ENCODE measurements around the gene IGFL1. TPM values are rescaled to one million over a fixed set of nuclear protein-coding genes. Genes with fewer than 3 reads are reported as not detected.
"Not testable (repeated sequence)": the region's sequence is repeated elsewhere in the genome, so short reads cannot be mapped to it uniquely, and the experiment has no call there.

Gene IGFL1
- total and polyA plus RNA-seq, 4 donors = not detected

DNA sequence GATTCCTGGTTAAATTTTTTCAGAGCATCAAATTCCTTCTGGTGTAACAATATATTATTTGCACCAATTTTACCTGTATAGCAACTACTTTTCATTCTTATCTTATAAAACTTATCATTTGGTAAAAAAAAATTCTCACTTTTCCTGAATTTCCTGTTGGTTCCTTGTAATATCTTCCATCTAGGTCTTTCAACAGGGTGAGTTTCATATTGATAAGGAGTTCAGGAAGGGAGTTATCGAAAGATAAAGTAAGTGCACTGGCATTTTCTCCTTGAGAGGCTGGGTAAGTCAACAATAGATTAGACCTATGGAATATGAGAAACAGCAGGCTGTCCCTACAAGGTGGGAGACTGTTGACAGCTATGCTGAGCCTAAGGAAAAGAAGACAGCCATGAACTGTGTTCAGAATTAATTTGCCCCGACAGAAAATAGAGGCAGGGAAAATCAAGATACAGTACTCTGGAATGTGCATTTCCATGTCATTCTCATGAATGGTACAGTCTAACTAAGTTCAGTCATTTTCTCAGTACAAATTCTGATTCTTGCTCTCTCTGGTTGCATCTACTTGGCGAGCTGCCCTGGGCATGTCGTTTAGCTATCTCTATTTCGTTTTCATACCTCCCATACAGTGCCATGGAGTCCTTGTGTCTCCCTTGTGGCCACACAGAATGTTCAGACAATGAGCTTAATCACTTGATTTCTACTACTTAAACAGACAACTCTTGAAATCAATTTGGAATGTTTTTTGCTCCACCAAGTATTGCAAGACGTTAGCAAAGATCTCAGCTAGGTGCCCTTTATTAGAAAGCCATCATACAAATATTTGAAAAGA, 9.9 kb downstream of the IGFL1 start:
- Histone ChIP-seq H3K36me3 (ENCODE audit: control insufficient read depth in 4 of 4, insufficient read depth in 4 of 4, low read length in 4 of 4) (no peaks in the 10 kb centered on the region), H3K27me3 (ENCODE audit: control insufficient read depth in 3 of 3, insufficient read depth in 3 of 3, low read length in 2 of 3) (peaks cover 0 to 3% (median 0%) of the 10 kb centered on the region in 3 donors), H3K9ac (ENCODE audit: insufficient read depth in 1 of 2, low read length in 2 of 2) (no peak overlapping the region), H3K4me3 (no peak overlapping the region), H3K4me1 (ENCODE audit: control insufficient read depth in 5 of 5, insufficient read depth in 5 of 5, low read length in 5 of 5) (no peaks in the 10 kb centered on the region), H3K9me3 (ENCODE audit: control insufficient read depth in 4 of 4, insufficient read depth in 3 of 4, low read length in 3 of 4) (no peaks in the 10 kb centered on the region), H3K27ac (ENCODE audit: low read depth in 1 of 2, low read length in 1 of 2) (no peak overlapping the region)
- DNase-seq (no peak), ATAC-seq (ENCODE audit: insufficient read depth, low FRiP score) (no peak)
- WGBS, 2 donors = 55 to 69% methylated on average over 6 of the region's 6 CpGs
- TF ChIP-seq, protein P1, sequence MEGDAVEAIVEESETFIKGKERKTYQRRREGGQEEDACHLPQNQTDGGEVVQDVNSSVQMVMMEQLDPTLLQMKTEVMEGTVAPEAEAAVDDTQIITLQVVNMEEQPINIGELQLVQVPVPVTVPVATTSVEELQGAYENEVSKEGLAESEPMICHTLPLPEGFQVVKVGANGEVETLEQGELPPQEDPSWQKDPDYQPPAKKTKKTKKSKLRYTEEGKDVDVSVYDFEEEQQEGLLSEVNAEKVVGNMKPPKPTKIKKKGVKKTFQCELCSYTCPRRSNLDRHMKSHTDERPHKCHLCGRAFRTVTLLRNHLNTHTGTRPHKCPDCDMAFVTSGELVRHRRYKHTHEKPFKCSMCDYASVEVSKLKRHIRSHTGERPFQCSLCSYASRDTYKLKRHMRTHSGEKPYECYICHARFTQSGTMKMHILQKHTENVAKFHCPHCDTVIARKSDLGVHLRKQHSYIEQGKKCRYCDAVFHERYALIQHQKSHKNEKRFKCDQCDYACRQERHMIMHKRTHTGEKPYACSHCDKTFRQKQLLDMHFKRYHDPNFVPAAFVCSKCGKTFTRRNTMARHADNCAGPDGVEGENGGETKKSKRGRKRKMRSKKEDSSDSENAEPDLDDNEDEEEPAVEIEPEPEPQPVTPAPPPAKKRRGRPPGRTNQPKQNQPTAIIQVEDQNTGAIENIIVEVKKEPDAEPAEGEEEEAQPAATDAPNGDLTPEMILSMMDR (IDR thresholded peaks at IDR 0.05; ENCODE audit: control extremely low read depth, extremely low read depth) = no peak

DNA sequence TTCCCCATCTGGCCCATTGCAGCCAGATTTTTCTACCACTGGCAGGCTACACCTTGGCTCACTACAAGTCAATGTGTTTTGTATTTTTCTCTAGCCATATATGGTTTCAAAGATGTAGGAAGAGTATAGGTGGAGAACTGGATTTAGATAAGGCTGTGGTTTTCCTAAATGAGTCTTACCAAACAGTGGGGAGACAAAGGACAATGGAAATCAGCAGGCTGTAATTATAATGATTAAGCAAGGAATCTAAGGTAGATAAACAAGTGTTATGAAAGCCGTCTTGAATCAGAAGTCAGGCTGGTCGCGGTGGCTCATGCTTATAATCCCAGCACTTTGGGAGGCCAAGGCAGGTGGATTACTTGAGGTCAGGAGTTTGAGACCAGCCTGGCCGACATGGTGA, 11.2 kb downstream of the IGFL1 start:
- no peak overlapping the region for H3K27ac ChIP-seq (ENCODE audit: low read depth in 1 of 2, low read length in 1 of 2)

DNA sequence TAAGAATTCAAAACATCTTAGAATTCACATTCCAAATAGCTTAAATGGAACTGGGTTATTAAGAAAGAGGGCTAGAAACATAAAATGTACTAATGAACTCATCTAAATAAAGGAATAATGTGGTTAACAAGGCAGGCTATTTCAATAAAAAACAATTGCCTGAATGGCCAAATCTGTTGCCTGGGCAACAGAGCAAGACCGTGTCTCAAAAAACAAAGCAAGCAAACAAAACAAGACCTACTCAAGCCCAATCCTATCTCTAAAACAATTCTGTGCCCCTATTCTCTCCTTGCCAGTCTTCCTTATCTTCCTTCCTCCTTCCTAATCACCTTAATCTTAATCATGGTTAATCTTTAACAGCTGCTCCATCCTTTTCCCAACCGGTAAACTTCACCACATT, 12.1 kb downstream of the IGFL1 start:
- TF ChIP-seq, protein P1 (IDR thresholded peaks at IDR 0.05; ENCODE audit: control extremely low read depth, extremely low read depth) = no peak
- ATAC-seq (ENCODE audit: insufficient read depth, low FRiP score) (no peak), DNase-seq (no peak)
- Histone ChIP-seq H3K4me3 (no peak overlapping the region), H3K27me3 (ENCODE audit: control insufficient read depth in 3 of 3, insufficient read depth in 3 of 3, low read length in 2 of 3) (peaks cover 0 to 3% (median 0%) of the 10 kb centered on the region in 3 donors), H3K36me3 (ENCODE audit: control insufficient read depth in 4 of 4, insufficient read depth in 4 of 4, low read length in 4 of 4) (no peaks in the 10 kb centered on the region), H3K9me3 (ENCODE audit: control insufficient read depth in 4 of 4, insufficient read depth in 3 of 4, low read length in 3 of 4) (no peaks in the 10 kb centered on the region), H3K4me1 (ENCODE audit: control insufficient read depth in 5 of 5, insufficient read depth in 5 of 5, low read length in 5 of 5) (no peaks in the 10 kb centered on the region), H3K9ac (ENCODE audit: insufficient read depth in 1 of 2, low read length in 2 of 2) (no peak overlapping the region), H3K27ac (ENCODE audit: low read depth in 1 of 2, low read length in 1 of 2) (no peak overlapping the region)
- WGBS, 2 donors = 19% methylated on average over 2 of the region's 2 CpGs

More for the DNA sequence above, 11.2 kb downstream of the IGFL1 start:
- TF ChIP-seq, protein P1 (IDR thresholded peaks at IDR 0.05; ENCODE audit: control extremely low read depth, extremely low read depth) = no peak
- Histone ChIP-seq H3K9ac (ENCODE audit: insufficient read depth in 1 of 2, low read length in 2 of 2) (no peak overlapping the region), H3K4me3 (no peak overlapping the region), H3K4me1 (ENCODE audit: control insufficient read depth in 5 of 5, insufficient read depth in 5 of 5, low read length in 5 of 5) (no peaks in the 10 kb centered on the region), H3K36me3 (ENCODE audit: control insufficient read depth in 4 of 4, insufficient read depth in 4 of 4, low read length in 4 of 4) (no peaks in the 10 kb centered on the region), H3K27me3 (ENCODE audit: control insufficient read depth in 3 of 3, insufficient read depth in 3 of 3, low read length in 2 of 3) (peaks cover 0 to 3% (median 0%) of the 10 kb centered on the region in 3 donors), H3K9me3 (ENCODE audit: control insufficient read depth in 4 of 4, insufficient read depth in 3 of 4, low read length in 3 of 4) (no peaks in the 10 kb centered on the region)
- WGBS, 2 donors = 75 to 83% methylated on average over 4 of the region's 4 CpGs
- no peak for DNase-seq
- ATAC-seq (ENCODE audit: insufficient read depth, low FRiP score) = no peak

DNA sequence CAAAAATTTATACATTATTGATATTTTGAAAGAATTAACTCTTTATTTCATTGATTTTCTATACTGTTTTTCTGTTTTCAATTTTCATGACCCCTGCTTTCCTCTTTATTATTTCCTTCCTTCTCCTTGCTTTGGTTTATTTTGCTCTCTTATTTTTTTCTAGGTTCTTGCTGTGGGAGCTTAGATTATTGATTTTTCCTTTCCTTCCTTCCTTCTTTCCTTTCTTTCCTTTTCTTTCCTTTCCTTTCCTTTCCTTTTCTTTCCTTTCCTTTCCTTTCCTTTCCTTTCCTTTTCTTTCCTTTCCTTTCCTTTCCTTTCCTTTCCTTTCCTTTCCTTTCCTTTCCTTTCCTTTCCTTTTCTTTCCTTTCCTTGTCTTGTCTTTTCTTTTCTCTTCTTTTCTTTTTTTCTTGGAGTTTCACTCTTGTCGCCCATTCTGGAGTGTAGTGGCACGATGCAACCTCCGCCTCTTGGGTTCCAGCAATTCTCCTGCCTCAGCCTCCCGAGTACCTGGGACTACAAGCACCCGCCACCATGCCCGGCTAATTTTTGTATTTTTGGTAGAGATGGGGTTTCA, 13.6 kb downstream of the IGFL1 start:
- not testable (repeated sequence) for H3K4me1 ChIP-seq (ENCODE audit: control insufficient read depth in 5 of 5, insufficient read depth in 5 of 5, low read length in 5 of 5); H3K27me3 ChIP-seq (ENCODE audit: control insufficient read depth in 3 of 3, insufficient read depth in 3 of 3, low read length in 2 of 3); H3K27ac ChIP-seq (ENCODE audit: low read depth in 1 of 2, low read length in 1 of 2); H3K9me3 ChIP-seq (ENCODE audit: control insufficient read depth in 4 of 4, insufficient read depth in 3 of 4, low read length in 3 of 4); H3K36me3 ChIP-seq (ENCODE audit: control insufficient read depth in 4 of 4, insufficient read depth in 4 of 4, low read length in 4 of 4); ATAC-seq (ENCODE audit: insufficient read depth, low FRiP score); H3K9ac ChIP-seq (ENCODE audit: insufficient read depth in 1 of 2, low read length in 2 of 2); DNase-seq; H3K4me3 ChIP-seq
- WGBS, 2 donors = 91 to 96% methylated on average over 6 of the region's 6 CpGs
